GM18502 (cell line): ENCODE measurements around the gene MYB.
"Not testable (repeated sequence)": the region's sequence is repeated elsewhere in the genome, so short reads cannot be mapped to it uniquely, and the experiment has no call there.

Experiments
- ATAC-seq: cut with Tn5 transposase; IDR thresholded peaks from one replicate; pipeline ENCODE4 v1.9.1; 2021; ENCODE audit warnings: mild to moderate bottlenecking; ENCODE audit not compliant: unreplicated experiment, poor library complexity

The MYB gene

DNA sequence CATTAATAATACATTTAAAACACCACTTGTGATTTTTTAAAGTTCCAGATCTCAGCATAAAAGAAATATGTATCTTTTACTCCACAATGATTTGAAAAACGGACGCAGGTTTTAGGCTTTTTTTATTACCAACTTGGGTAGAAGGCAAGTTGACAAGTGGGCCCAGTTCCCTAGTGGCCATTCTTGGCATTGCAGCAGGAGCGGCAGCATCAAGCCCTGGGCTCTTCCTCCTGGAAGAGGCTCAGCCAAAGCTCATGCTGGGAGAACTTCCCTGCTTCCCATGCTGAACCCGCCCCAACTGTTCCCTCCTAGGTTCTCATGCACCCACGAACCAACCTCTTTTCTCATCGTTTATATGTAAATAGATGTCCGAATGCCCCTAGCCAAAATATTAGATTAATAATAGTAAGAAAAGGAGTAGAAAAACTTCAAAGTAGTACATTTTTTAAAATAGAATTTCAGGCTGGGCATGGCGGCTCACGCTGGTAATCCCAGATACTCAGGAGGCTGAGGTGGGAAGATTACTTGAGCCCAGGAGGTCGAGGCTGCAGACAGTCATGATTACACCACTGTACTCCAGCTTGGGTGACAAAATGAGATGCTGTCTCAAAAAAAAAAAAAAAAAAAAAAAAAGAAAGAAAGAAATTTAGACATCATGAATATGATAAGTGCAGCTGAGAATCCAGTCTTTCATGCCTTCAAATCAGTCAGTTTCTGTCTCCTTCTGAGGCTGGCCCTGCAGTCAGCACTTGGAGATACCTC is 18.2 kb upstream of the MYB start:
- peak; percentile 11 for ATAC-seq

DNA sequence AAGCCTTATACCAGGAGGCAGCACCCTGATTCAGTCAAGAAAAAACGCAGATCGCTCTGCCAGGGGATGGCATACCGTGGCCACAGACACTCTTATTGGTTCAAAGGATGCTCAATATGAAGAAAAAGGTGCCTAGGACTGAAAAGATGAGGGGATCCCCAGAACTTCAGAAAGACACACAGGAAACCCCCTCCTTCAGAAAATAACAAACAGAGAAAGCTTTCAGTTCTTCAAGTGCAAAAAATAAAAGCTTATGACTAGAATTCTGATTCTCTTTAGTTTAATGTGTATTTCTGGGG is 17.7 kb upstream of the MYB start:
- peak; percentile 57 for ATAC-seq

DNA sequence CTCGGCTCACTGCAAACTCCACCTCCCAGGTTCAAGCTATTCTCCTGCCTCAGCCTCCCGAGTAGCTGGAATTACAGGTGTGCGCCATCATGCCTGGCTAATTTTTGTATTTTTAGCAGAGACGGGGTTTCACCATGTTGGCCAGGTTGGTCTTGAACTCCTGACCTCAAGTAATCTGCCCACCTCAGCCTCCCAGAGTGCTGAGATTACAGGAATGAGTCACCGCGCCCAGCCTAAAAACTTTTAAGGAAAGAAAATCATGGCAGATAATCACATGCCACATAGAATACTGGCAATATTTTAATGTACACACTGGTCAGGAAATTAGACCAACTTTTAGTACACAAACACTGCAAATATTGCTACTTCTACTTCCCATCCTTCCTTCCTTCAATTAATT is 16.7 kb upstream of the MYB start:
- ATAC-seq: not testable (repeated sequence)

DNA sequence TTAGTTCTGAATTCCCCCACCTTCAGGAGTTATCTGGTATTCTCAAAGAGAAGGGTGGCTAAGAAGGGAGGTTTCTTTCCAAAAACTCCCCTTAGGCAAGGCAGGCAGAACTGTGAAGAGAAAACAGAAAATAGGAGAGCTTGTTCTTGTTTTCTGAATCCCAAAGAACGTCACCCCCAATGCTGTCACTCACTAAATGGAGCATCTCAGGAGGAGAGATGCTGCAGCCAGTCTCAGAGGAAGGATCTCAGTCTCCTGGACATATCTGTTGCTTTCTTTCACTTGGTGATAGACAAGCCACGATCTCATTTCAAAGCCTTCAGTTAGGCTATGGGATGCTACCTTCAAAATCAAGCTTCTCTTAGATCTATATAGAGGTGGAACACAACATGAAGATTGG is 16.1 kb upstream of the MYB start:
- no peak for ATAC-seq

DNA sequence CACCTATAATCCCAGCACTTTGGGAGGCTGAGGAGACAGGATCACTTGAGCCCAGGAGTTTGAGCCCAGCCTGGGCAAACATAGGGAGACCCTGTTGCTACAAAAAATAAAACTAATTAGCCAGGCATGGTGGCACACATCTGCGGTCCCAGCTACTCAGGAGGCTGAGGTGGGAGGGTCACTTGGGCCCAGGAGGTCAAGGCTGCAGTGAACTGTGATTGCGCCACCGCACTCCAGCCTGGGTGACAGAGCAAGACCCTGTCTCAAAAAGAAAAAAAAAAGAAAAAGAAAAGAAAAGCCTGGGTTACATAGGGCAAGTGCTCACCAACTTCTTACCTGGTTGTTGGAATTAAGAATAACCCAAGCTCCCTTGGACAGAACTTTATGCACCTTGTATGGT is 14.6 kb upstream of the MYB start:
- no peak for ATAC-seq

DNA sequence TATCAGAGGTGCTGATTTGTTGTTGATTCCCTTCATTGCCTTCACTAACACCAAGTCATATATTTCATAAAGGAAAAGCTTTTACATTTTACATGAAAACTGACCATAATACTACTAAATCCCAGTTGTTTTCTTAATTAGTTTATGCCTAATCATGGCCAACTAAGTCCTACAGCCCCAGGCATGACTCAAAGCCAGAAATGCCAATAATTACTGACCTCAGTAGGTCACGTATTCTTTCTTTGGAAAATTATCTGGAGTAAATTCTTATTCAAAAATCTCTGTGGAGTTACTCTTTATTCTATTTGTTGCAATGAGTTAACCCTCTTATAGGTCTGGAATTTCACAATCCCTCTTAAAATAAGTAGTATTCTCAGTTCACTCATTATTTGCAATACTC is 13.5 kb upstream of the MYB start:
- no peak for ATAC-seq

DNA sequence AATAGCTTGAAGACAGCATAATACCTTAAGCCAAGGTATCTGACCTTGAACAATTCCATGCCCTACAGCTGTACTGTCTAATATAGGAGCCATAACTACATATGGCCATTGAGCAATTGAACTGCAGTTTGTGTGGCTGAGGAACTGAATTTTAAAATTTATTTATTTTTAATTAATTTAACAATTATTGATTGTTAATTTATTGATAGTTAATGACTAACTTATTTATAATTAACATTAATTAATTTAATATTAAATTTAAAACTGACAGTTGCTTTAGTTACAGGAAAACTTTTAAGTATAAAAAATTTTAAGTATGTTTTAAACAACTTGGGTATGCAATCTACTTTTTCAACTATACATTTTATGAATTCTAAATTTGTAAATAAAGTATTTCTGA is 12.3 kb upstream of the MYB start:
- ATAC-seq: no peak

DNA sequence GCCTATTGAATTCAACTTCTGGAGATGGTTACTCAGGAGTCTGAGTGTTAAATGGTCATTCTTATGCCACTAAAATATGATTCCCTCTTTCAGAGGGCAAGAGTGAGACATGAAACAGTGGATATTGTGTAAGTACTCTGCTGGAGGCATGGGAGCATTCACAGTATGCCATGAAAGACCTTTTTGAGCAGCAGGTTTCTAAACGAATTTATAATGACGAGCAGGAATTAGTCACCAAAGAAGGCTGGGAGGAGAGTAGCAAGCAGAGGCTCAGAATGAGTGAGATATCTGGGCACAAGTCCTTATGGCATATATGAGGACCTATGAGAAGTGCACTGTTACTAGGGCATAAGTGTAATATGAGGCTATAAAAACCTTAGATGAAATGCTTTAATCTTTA is 10.9 kb upstream of the MYB start:
- ATAC-seq: peak; percentile 30

DNA sequence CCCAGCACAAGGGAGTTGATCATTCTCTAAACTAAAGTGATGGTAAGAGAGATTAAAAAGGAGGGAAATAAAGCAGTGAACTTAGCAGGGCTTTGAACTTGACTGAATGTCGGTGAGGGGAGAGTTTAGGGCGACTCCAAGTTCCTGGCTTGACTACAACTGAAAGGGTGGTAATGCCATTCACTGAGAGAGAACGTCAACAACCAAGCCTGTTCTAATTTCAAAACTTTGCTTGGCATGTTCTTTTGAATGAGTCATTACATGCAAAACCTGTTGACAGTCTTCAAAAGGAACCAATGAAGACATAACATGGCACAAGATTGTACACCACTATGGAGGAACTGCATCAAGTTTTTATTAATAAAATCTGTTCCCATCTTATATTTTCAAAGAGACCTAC is 10.3 kb upstream of the MYB start:
- peak; percentile 67 for ATAC-seq

DNA sequence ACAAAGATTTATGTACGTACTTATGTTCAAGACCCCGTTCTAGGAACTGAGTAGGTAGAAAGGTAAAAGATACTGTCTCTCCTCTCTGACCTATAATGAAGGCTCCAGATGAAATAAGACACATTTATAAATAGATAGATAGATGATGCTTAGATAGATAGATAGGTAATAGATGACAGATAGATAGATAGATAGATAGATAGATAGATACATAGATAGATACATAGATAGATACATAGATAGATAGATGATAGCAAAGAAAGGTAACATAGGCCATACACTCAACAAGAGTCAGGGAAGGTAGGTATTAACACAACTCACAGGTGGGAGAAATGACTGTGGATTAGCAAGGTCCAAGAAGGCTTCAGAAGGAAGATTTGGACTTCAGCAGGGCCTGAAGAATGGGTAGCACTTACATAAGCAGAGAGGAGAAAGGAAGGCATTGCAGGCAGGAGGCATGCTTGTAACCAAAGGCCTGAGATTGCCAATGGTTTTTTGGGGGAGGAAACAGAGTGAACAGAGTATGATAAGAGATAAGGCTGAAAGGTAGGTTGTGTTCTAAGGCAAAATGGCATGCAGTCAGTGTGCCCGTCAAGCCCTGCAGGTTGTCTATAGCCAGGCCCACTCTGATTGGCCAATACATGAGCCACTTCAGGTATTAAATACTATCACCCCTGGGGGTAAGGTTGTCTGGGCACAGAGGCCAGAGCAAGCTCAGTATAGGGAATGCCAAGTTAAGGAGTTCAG is 7.7 kb upstream of the MYB start:
- no peak for ATAC-seq

DNA sequence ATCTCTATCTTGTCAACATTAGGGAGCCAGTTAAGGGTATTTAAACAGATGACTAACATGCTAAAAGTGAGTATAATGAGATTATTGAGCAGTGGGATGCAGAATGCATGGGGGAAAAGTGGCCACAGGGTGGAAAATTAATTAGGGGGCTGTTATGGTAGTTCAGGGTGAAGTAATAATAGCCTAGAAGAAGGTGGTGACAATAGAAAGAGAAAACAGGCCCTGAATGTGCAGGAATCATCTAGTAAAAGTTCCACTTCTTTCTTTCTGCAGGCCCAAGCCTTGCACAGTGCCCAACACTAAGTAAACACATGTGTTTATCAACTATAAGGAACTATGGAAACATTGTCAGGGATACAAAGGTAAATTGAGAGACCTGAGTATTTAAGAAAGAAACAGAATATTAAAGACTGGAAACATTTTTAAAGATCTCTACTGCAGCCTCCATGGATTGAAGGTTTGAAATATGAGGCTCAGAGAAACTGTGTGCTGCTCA is 7.1 kb upstream of the MYB start:
- no peak for ATAC-seq

DNA sequence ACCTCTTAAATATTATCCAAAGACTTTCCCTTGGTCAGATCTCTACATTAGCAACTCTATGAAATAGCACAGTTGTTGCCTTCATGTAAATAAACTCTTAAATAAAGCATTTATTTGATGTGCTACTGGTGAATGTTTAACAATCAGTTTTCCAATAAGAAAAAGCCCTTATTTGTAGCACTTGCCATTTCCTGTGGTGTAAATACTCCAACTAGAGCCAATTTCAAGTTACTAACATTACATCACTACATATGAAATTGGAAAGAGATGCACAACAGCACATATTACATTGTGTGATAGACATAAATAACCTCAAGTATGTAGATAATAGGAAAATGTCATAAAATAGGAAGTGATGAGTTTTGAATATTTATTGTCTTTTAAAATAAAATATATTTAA is 5.0 kb upstream of the MYB start:
- ATAC-seq: no peak

DNA sequence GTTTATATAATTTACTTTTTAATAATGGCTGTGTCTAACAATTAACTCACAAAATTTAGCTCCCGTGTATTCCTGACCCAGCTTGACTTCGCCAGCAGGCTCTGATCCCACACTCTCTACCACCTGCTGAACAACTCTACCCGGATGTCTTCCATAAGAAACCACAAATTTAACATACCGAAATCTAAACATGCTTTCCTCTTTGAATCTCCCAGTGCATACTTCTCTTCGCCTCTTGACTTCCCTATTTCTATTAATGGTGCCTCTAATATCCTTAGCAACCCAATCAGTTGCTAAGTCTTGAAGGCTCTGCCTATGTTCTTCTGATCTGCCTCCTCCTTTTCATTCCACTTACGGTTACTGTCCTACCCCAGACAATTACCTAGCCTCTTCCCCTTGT is 4.6 kb upstream of the MYB start:
- no peak for ATAC-seq

DNA sequence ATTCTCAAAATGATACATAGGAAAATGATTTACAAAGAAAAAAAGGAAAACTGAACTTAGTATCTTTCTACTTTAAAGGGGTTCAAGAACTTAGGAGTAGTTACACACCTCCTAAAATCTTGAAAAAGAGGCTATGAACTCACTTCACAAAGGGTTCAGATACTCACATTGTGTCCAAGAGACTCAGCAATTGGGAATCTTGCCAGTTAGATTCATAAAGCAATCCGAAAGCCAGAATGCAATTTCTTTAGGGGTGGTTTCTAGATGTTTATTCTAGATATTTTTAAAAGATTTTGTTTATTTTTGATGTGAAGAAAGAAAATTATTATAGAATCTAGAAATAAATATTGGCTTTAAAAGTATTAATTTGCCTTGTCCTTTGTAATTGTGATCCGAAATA is 1.7 kb upstream of the MYB start:
- no peak for ATAC-seq

DNA sequence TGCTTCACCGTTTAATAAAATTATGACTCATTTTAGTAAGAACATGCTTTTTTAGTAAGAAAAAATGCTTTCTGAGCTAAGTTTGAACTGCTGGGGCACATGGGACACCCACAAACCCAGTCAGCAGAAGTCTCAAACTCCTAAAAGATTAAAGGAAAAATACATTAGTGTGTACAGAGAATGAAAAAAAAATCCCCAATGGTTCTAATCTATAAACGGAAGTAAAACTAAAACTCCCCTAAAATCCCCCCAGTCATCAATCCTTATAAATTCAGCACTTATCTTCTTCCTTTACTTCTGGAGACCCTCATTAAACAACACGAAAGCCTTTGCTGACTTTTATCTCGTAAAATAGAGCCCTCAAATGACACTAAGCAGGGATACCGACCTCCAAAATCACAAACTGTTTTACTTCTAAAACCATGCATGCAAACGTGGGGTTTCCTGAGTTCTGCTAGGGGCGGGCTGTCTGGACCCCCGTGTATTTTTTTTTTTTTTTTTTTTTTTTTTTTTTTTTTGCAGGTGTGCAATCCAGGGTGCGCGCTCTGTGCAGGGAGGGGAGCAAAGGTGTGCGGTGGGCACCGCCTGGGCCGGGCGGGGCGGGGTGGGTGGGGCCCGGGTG is 1.1 kb upstream of the MYB start:
- ATAC-seq: no peak

DNA sequence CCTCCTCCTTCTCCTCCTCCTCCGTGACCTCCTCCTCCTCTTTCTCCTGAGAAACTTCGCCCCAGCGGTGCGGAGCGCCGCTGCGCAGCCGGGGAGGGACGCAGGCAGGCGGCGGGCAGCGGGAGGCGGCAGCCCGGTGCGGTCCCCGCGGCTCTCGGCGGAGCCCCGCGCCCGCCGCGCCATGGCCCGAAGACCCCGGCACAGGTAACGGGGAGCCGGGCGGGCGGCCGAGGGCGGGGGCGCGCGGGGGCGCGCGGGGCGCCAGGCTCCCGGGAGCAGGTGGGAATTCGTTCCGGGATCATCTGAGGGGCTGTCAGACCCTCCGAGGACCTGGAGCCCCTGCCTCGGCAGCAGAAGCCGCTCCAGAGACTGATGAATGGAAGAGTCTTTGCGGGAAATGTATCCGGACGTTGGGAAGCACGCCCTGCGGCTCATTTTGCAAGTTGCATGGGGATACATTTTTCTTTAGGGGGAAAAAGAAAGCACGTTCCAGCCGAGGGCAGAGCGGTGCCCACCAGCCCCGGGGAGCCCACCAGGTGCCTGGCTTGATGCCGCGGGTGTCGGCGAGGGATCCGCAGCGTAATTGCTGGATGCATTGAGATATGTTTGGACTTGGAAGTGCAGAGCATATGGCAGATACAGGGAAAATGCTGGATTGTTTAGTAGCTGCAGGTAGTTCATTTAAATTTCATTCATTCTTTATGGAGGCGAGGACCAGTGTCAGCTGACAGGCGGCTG is 394 bp downstream of the MYB start:
- ATAC-seq: no peak

DNA sequence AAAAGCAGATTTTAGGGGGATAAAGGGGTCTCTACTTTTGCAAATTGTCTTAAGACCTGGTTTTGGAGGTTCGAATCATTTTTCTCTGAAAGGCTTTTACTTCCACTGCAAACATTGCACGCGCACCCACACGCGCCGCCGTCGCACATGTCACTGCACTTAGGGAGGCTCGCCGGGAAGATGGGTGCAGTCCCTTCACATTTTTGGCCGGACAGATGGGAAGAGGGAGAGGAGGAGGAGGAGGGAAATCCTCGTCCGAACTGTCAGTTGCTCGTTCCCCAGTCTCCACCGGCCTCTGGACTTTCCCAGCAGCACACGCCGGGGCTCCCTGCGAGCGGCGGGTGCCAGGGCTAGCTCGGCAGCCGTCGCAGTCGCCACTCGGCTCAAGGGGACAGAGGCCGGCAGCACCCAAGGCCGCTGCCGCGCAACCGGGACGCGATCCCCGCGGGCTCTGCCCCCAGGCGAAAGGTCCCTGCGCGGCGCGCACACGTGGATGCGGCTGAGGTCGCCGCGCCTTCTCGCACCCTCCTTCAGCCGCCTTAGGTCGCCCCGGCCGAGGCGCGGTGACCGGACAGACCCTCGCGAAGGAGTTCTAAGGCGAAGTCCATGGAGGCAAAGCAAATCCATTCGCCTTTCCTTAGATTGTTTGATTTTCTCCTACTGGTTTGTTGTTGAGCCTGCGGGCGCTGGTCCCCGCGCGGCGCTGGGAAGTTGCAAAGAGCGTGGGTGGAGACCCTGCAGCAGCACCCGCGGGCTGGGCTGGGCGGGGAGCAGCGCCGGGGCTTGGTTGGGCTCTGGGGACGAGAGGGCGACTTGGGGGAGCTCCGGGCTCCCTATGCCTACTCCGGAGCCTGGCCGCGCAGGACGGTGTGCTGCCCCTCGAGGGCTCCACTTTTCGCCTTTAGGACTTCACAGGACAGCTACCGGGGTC is 1.2 kb downstream of the MYB start:
- ATAC-seq: peak; percentile 12

DNA sequence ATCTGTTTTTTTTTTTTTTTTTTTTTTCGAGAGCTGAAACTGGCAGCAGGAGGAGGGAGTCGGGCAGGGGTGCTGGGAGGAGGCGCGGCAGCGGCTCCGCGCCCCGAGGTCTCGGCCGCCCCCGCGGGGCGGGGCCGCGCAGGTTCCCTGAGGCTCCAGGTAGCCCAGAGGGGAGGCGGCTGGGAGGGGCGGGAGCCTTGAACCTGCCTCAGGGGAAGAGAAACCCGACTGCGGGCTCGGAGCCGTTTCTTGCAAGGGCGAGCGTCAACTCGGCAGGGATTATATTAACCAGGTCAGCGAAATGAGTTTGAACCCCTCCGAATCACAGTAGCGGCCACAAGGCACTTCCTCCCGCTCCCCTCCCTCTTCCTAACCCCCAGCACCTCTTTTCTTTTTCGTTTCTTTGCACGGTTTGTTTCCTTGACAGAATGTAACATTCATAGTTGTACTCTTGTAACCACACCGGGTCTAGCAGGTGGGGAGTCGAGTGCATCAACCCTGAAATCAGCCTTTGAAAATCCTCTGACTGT is 2.0 kb downstream of the MYB start:
- ATAC-seq: peak; percentile 52

DNA sequence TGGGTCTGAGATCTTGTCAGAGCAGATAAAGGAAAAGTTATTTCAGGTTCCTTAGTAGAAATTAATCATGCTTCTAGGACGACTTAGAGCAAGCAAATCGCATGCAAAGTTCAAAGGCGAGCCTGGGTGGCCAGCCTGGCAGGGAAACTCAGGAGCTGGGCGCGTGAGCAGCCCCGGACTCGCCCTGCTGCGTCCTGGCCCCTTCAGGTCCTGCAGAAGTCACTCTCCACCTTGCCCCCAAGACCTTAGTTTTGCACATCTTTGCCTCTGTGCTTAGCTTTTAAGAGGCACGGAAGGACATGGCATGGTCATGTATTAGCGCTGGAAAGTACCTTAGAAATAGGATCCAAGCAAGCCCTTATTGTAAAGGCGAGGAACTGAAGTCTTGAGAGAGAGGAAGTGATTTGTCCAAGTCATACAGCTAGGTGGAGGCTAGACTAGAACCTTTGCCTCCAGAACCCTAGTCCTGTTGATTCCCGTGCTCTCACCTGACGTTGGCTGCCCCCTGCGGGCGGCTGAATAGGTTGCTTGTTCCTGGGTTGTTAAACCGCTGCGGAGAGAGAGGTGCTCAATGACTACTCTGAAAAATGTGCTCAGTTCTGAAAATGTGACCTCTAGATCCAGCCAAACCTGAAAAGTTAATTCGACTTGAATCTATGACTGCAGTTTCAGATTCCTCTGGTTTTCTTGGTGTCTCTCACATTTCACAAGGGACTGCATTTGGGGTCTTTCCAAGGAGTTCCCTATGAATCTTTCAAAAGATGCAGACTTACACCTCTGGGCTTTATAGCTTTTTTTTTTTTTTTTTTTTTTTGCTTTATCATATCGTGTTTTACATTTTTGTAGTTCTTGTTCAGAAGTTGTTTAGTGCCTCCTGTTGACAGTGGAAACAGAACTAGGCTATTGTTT is 2.7 kb downstream of the MYB start:
- peak; percentile 38 for ATAC-seq
